Body of pancreas (tissue), 4 donors: ENCODE measurements around the gene DHX16.
"Not testable (repeated sequence)": the region's sequence is repeated elsewhere in the genome, so short reads cannot be mapped to it uniquely, and the experiment has no call there.

Source experiments
- CTCF ChIP-seq, 7 experiments: fragments of 450-650 bp in 4 of 7; fragments of 200-600 bp in 3 of 7; sonication (generic) in 3 of 7; IDR thresholded peaks; one replicate each; pipeline ENCODE4 v1.5.1; 2016 to 2019; ENCODE audit warnings: antibody characterized with exemption in 7 of 7
- POLR2A ChIP-seq, 3 donors: fragments of 450-650 bp; IDR thresholded peaks; one replicate each; pipeline ENCODE4 v1.6.1; 2016; ENCODE audit warnings: antibody characterized with exemption in 3 of 3, mild to moderate bottlenecking in 2 of 3

- TF ChIP-seq POLR2A, CTCF (IDR thresholded peaks at IDR 0.05): not testable (repeated sequence)
Measured at GRCh38 chr6:30717845-30718720, 45.3 kb upstream of the DHX16 start.
